Heart left ventricle (tissue), 13 donors: ENCODE measurements around the gene C2orf74.

ENCODE experiments used
- CTCF ChIP-seq, 12 donors: fragments of 200-600 bp; sonication (generic) in 4 of 12; IDR thresholded peaks; one replicate each; pipeline versions ENCODE4 v1.5.0 to v1.8.0; 2018 to 2022; ENCODE audit warnings: antibody characterized with exemption in 12 of 12, mild to moderate bottlenecking in 5 of 12
- POLR2A ChIP-seq, 2 donors: fragments of 450-650 bp; IDR thresholded peaks; one replicate each; pipeline ENCODE4 v1.6.1; 2017; ENCODE audit warnings: antibody characterized with exemption in 2 of 2, mild to moderate bottlenecking in 2 of 2, moderate library complexity in 2 of 2
- donor health status: ischemic (EF 13 %, LVEDD 7.1; RV severe dilation, severe dysfunction).
- donor health status: DM: no; HTN: yes; CAD: no.
- donor health status: DM: no; HTN: no; CAD: no.
- donor health status: ischemic (EF 25% LVEDD 6.9; RV normal size, moderate dysfunction).
- donor health status: ischemic (EF 25% LVEDD 5.7; RV mildly dilated, moderate dysfunction).
- donor health status: ischemic (EF 35%, LVEDD 5.7; RV mildly dilated, moderate dysfunction).
- donor health status: nonischemic (EF 11% LVEDD 7.7; RV severe dilation, severe dysfunction).
- donor health status: DM: yes; HTN: yes; CAD: no.
- donor health status: PGD.
- donor health status: ischemic (EF 29% LVEDD 5.4; RV normal size, mild dysfunction).
- donor health status: nonischemic (EF 23%, LVEDD 6.1; RV moderate dilation, normal function).

- no peak for TF ChIP-seq CTCF (IDR thresholded peaks at IDR 0.05)
- no peak for TF ChIP-seq POLR2A (IDR thresholded peaks at IDR 0.05)
These were observed 27.8 kb upstream of the C2orf74 start for GRCh38 chr2:61134141-61134540.
